HG02870 (cell line): ENCODE data around the gene CRABP2.

Experiments used
- ATAC-seq: cut with Tn5 transposase; IDR thresholded peaks from one replicate; pipeline ENCODE4 v1.9.1; 2021; ENCODE audit warnings: mild to moderate bottlenecking, moderate library complexity; ENCODE audit not compliant: unreplicated experiment

Gene CRABP2

GRCh38 chr1:156657741-156658319 is 47.6 kb downstream of the CRABP2 start:
- no peak for ATAC-seq

- ATAC-seq = no peak
Measured at GRCh38 chr1:156656806-156657740, 48.3 kb downstream of the CRABP2 start.

GRCh38 chr1:156655904-156656516 is 49.4 kb downstream of the CRABP2 start:
- no peak for ATAC-seq

GRCh38 chr1:156655151-156655903 is 50.1 kb downstream of the CRABP2 start:
- ATAC-seq = no peak

- ATAC-seq = no peak
Measured at GRCh38 chr1:156654700-156655099, 50.7 kb downstream of the CRABP2 start.

- ATAC-seq = no peak
Measured at GRCh38 chr1:156652992-156653355, 52.4 kb downstream of the CRABP2 start.

- ATAC-seq = no peak
Measured at GRCh38 chr1:156652131-156652991, 53.0 kb downstream of the CRABP2 start.
